ENCODE measurements around the gene EIF5A2.

DNA sequence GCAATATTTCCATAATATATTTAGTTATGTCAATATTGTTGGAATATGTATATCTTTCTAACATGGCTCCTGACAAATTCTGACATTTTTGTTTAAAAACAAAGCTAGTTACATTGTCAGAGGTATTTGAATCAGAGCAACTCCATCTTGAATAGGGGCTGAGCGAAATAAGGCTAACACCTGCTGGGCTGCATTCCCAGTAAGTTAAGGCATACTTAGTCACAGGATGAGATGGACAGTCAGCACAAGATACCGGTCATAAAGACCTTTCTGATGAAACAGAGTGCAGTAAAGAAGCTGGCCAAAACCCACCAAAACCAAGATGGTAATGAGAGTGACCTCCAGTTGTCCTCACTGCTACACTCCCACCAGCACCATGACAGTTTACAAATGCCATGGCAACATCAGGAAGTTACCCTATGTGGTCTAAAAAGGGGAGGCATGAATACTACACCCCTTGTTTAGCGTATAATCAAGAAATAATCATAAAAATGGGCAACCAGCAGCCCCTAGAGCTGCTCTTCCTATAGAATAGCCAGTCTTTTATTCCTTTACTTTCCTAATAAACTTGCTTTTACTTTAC lies 68.8 kb downstream of the EIF5A2 start:
- TF ChIP-seq EZH2 (IDR thresholded peaks at IDR 0.05; ENCODE audit: insufficient read depth, poor library complexity, severe bottlenecking) = no peak
- no peak for TF ChIP-seq EZH2phosphoT487 (IDR thresholded peaks at IDR 0.05; ENCODE audit: insufficient read depth, low read depth)
